NCI-H345 (cell line): ENCODE results near the gene FBXO15.

ENCODE experiments used
- DNase-seq: peaks from one replicate; lab custom pipeline; 2025; lab: John Stamatoyannopoulos, UW

Gene FBXO15

GRCh38 chr18:74153793-74154192, 6.2 kb upstream of the FBXO15 start:
- no peak for DNase-seq

- no peak for DNase-seq
Observed at GRCh38 chr18:74153377-74153776, 5.7 kb upstream of the FBXO15 start.

- no peak for DNase-seq
Observed at GRCh38 chr18:74152857-74153256, 5.2 kb upstream of the FBXO15 start.

GRCh38 chr18:74152270-74152669, 4.6 kb upstream of the FBXO15 start:
- no peak for DNase-seq

GRCh38 chr18:74149878-74150277, 2.2 kb upstream of the FBXO15 start:
- DNase-seq, result no peak

- DNase-seq, result no peak
Observed at GRCh38 chr18:74148543-74149070, 973 bp upstream of the FBXO15 start.

- no peak for DNase-seq
Observed at GRCh38 chr18:74147491-74147778, 199 bp downstream of the FBXO15 start.

GRCh38 chr18:74146756-74147155, 878 bp downstream of the FBXO15 start:
- no peak for DNase-seq

GRCh38 chr18:74142252-74142651, 5.4 kb downstream of the FBXO15 start:
- no peak for DNase-seq

GRCh38 chr18:74141667-74142066, 6.0 kb downstream of the FBXO15 start:
- no peak for DNase-seq

- DNase-seq, result no peak
Observed at GRCh38 chr18:74140582-74140981, 7.1 kb downstream of the FBXO15 start.

GRCh38 chr18:74139888-74140287, 7.7 kb downstream of the FBXO15 start:
- no peak for DNase-seq

- DNase-seq, result no peak
Observed at GRCh38 chr18:74139411-74139810, 8.2 kb downstream of the FBXO15 start.

GRCh38 chr18:74137920-74138538, 9.6 kb downstream of the FBXO15 start:
- DNase-seq, result no peak

- no peak for DNase-seq
Observed at GRCh38 chr18:74132201-74132600, 15.4 kb downstream of the FBXO15 start.

GRCh38 chr18:74131124-74131523, 16.5 kb downstream of the FBXO15 start:
- DNase-seq, result no peak

- DNase-seq, result no peak
Observed at GRCh38 chr18:74128159-74128558, 19.5 kb downstream of the FBXO15 start.

GRCh38 chr18:74126684-74127655, 20.7 kb downstream of the FBXO15 start:
- peak; percentile 17 for DNase-seq

GRCh38 chr18:74124642-74125041, 23.0 kb downstream of the FBXO15 start:
- no peak for DNase-seq

- DNase-seq, result no peak
Observed at GRCh38 chr18:74123200-74123599, 24.4 kb downstream of the FBXO15 start.

GRCh38 chr18:74116633-74117554, 30.7 kb downstream of the FBXO15 start:
- DNase-seq, result peak; percentile 29

GRCh38 chr18:74115046-74115445, 32.6 kb downstream of the FBXO15 start:
- no peak for DNase-seq
